ENCODE measurements around the gene COQ7.

- TF ChIP-seq EP300 (IDR thresholded peaks at IDR 0.05; ENCODE audit: low read depth), result no peak
- no peak for TF ChIP-seq CTCF (IDR thresholded peaks at IDR 0.05)
These were observed 51.6 kb downstream of the COQ7 start for GRCh38 chr16:19118938-19119431.

All from transverse colon (tissue), 3 donors.